ENCODE data around the gene CNTNAP5.

The CNTNAP5 gene

DNA sequence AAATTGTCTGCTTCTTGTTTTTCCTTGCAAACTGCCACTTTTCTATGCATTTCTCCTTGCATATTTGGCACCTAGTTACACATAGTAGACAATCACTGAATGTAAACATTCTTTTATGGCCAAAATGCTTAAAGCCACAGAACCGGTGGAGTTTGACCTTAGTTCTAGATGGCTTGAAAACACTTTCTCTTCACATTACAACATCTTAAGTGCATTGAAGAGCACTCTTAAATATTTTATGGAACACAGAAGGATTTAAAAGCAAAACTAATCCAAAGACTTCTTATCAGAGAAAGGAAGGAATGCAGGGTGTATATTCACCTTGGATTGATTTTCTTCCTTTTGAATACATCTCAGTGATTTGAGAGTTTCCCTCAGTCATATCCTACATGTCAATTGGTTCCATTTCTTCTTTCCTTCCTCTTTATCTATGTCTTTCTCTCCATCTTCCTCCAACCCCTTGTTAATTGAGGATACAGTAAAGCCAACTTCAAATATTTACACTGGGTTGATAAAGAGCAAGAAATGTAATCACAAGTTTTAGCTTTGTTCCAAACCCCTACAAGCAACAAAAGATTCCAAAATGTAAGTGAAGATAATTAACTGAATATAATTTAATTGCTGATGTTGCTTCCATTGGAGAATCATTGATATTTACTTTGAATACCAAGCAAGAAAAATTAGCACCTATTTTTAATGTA, 548.0 kb downstream of the CNTNAP5 start:
- TF ChIP-seq ZFX (IDR thresholded peaks at IDR 0.05; ENCODE audit: borderline replicate concordance): no peak
- TF ChIP-seq, protein P1, sequence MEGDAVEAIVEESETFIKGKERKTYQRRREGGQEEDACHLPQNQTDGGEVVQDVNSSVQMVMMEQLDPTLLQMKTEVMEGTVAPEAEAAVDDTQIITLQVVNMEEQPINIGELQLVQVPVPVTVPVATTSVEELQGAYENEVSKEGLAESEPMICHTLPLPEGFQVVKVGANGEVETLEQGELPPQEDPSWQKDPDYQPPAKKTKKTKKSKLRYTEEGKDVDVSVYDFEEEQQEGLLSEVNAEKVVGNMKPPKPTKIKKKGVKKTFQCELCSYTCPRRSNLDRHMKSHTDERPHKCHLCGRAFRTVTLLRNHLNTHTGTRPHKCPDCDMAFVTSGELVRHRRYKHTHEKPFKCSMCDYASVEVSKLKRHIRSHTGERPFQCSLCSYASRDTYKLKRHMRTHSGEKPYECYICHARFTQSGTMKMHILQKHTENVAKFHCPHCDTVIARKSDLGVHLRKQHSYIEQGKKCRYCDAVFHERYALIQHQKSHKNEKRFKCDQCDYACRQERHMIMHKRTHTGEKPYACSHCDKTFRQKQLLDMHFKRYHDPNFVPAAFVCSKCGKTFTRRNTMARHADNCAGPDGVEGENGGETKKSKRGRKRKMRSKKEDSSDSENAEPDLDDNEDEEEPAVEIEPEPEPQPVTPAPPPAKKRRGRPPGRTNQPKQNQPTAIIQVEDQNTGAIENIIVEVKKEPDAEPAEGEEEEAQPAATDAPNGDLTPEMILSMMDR (IDR thresholded peaks at IDR 0.05): no peak
- no peak overlapping the region for H3K27ac ChIP-seq

DNA sequence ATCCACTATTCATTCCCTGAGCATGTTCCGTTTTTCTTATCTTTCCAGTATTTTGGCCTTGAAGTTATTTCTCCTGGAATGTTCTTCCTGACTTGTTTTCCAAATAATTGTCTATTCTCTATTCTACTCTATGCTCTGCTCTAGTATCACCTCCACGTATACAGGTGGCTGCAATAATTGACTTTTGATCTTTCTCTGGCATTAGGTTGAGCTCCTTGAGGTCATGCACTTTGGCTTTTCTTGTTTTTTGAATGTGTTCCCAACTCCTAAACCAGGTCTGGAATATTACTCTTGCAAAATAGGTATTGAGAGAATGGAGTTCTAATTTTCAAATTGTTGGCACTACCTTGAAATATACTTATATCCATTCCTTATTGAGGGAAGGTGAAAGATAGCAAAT, 550.4 kb downstream of the CNTNAP5 start:
- H3K27ac ChIP-seq: no peak overlapping the region

DNA sequence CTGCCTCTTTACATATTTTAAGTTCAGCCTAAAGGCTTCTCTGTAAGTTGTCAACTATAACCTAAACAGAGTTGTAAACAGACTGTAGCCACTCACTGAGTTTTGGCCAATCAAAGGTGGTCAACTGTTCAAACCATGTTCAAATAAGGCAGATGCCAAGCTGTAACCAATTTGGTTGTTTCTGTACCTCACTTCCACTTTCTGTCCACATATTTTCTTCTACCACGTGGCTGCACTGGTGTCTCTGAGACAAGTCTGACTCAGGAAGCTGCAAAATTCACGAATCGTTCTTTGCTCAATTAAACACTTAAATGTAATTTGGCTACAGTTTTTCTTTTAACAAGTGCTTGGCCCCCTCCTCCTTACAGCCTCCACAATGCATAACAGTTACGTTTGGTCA, 555.2 kb downstream of the CNTNAP5 start:
- TF ChIP-seq, protein P1 (IDR thresholded peaks at IDR 0.05): no peak
- TF ChIP-seq ZFX (IDR thresholded peaks at IDR 0.05; ENCODE audit: borderline replicate concordance): no peak
- no peak overlapping the region for H3K27ac ChIP-seq

More for the DNA sequence above, 550.4 kb downstream of the CNTNAP5 start:
- no peak for TF ChIP-seq ZFX (IDR thresholded peaks at IDR 0.05; ENCODE audit: borderline replicate concordance)
- TF ChIP-seq, protein P1 (IDR thresholded peaks at IDR 0.05): no peak

DNA sequence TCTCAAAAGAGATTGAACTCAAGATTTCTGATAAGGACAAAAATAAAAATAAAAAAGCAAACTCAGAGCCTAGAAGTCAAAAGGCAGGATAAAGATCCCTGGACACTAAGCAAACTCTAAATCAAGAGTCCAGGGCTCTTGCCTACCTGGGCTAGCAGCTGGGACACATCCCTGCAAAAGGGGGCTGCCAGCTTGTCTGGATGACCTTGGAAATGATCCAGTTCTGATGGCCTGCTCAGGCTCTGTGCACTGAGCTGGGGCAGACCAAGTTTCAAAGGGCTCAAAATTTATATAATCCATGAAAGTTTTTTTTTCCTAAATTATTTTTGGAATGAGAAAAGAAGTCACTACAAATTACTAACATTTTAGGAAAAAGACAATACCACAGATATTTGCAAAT, 557.3 kb downstream of the CNTNAP5 start:
- no peak overlapping the region for H3K27ac ChIP-seq
- TF ChIP-seq ZFX (IDR thresholded peaks at IDR 0.05; ENCODE audit: borderline replicate concordance): no peak
- TF ChIP-seq, protein P1 (IDR thresholded peaks at IDR 0.05): no peak

DNA sequence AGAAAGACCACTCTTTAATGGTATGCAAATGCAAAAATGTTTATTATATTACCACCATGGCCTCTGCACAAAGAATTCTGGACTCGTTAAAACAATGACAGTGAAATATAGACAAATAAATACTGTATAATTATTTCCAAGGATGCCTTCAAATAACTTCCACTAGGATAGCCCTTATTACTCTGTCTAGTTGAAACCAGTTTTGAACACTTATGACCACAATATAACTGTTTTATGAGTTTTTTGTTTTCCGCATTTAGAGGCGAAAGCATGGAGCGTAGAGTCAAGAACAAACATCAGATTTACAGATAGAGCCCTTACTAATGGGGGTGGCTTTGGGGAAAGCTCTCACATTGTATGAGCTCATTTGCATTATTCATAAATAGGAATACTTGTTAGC, 559.5 kb downstream of the CNTNAP5 start:
- no peak for TF ChIP-seq ZFX (IDR thresholded peaks at IDR 0.05; ENCODE audit: borderline replicate concordance)
- TF ChIP-seq, protein P1 (IDR thresholded peaks at IDR 0.05): no peak
- H3K27ac ChIP-seq: no peak overlapping the region

DNA sequence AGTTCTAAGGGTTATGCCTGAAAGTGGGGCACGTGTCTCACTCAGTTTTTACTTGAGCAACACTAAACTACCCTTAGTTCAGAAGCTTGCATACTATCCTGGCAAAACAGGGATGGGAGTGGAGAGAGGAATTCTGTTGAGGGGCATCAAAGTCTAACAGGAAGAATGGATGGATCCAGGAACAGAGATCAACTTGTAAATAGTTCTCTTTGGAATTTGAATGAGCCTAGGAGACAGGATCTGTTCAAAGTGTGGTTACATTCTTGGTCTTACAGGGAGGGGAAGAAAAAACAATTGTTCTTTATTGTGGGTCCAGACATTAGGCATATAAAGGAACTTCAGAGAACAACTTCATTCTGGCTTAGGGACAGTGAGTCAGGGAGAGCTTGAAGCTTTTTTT, 560.2 kb downstream of the CNTNAP5 start:
- no peak overlapping the region for H3K27ac ChIP-seq
- TF ChIP-seq ZFX (IDR thresholded peaks at IDR 0.05; ENCODE audit: borderline replicate concordance): no peak
- TF ChIP-seq, protein P1 (IDR thresholded peaks at IDR 0.05): no peak

DNA sequence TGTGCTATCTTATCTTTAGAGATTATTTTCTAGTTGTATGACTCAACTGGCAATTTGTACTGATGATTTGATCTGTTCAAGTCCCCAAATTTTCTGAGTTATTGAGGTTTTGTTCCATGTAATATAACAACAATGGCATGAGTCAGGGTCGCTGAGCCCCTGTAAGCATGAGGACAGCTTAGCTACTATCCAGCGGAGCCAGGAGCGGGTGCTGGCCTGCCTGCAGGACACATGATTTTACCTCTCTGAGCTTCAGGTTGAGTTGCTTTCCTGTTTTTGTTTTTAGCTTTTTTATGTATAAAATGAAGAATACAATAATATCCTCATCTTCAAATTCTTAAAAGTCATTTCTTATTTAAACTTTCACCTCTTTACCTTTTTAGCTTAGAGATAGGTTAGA, 561.1 kb downstream of the CNTNAP5 start:
- no peak overlapping the region for H3K27ac ChIP-seq
- no peak for TF ChIP-seq ZFX (IDR thresholded peaks at IDR 0.05; ENCODE audit: borderline replicate concordance)
- TF ChIP-seq, protein P1 (IDR thresholded peaks at IDR 0.05): no peak
